Tibial nerve (tissue), 4 donors: ENCODE measurements around the gene ETFA.

ENCODE experiments used
- CTCF ChIP-seq, 5 experiments: fragments of 200-600 bp in 3 of 5; fragments of 450-650 bp in 2 of 5; sonication (generic) in 3 of 5; IDR thresholded peaks; one replicate each; pipeline ENCODE4 v1.5.1; 2016 to 2019; ENCODE audit warnings: antibody characterized with exemption in 5 of 5, mild to moderate bottlenecking in 3 of 5, moderate library complexity in 2 of 5
- EP300 ChIP-seq, 2 donors: sonication (generic); formaldehyde crosslinking; IDR thresholded peaks; one replicate each; pipeline ENCODE4 v1.6.1; 2017; ENCODE audit warnings: antibody characterized with exemption in 2 of 2, mild to moderate bottlenecking in 1 of 2
- POLR2A ChIP-seq, 2 donors: fragments of 450-650 bp; IDR thresholded peaks; one replicate each; pipeline ENCODE4 v1.6.1; 2017; ENCODE audit warnings: antibody characterized with exemption in 2 of 2, mild to moderate bottlenecking in 2 of 2, moderate library complexity in 2 of 2

GRCh38 chr15:76298986-76299385, 12.3 kb downstream of the ETFA start:
- TF ChIP-seq POLR2A (IDR thresholded peaks at IDR 0.05) (no peak), CTCF (IDR thresholded peaks at IDR 0.05) (no peak), EP300 (IDR thresholded peaks at IDR 0.05) (no peak)
